Loucy (cell line): ENCODE data around the gene MAPK6.

Source experiments
- H2AFZ ChIP-seq: fragments of 200-600 bp; sonication (generic); 2 replicates; pipeline ENCODE4 v1.6.0; 2016; ENCODE audit warnings: antibody characterized with exemption, mild to moderate bottlenecking, low read length, moderate library complexity
- H3F3A ChIP-seq: fragments of 200-600 bp; 2 replicates; pipeline ENCODE4 v1.6.0; 2016; ENCODE audit warnings: antibody characterized with exemption, low read depth, mild to moderate bottlenecking
- H3K27me3 ChIP-seq: fragments of 200-600 bp; sonication (generic); 2 replicates; pipeline ENCODE4 v1.6.1; 2014; ENCODE audit warnings: low read length, mild to moderate bottlenecking; ENCODE audit not compliant: insufficient read depth, poor library complexity, severe bottlenecking
- H3K36me3 ChIP-seq: fragments of 200-600 bp; sonication (generic); 2 replicates; pipeline ENCODE4 v1.6.1; 2016; ENCODE audit warnings: low read length; ENCODE audit not compliant: insufficient read depth
- H3K4me1 ChIP-seq: fragments of 200-600 bp; sonication (generic); 2 replicates; pipeline ENCODE4 v1.5.1; 2014; ENCODE audit warnings: low read length, mild to moderate bottlenecking; ENCODE audit not compliant: insufficient read depth, poor library complexity, severe bottlenecking
- H3K4me2 ChIP-seq: fragments of 200-600 bp; sonication (generic); 2 replicates; pipeline ENCODE4 v1.6.0; 2014; ENCODE audit warnings: antibody characterized with exemption, low read length, low read depth, mild to moderate bottlenecking; ENCODE audit not compliant: poor library complexity, severe bottlenecking
- H3K4me3 ChIP-seq: fragments of 200-600 bp; sonication (generic); 2 replicates; pipeline ENCODE4 v1.5.1; 2014; ENCODE audit warnings: low read length, mild to moderate bottlenecking, mixed read lengths; ENCODE audit not compliant: poor library complexity, severe bottlenecking
- H3K79me2 ChIP-seq: fragments of 200-600 bp; sonication (generic); 2 replicates; pipeline ENCODE4 v1.6.1; 2014; ENCODE audit warnings: low read length; ENCODE audit not compliant: insufficient read depth
- H3K9ac ChIP-seq: fragments of 200-600 bp; sonication (generic); 2 replicates; pipeline ENCODE4 v1.6.0; 2014; ENCODE audit warnings: mild to moderate bottlenecking, low read depth, low read length, moderate library complexity; ENCODE audit not compliant: poor library complexity, severe bottlenecking
- H3K9me2 ChIP-seq: fragments of 200-600 bp; sonication (generic); replicated peaks from 2 replicates; pipeline ENCODE4 v1.6.1; 2016; ENCODE audit warnings: low read depth, low read length, mixed read lengths
- H3K9me3 ChIP-seq: fragments of 200-600 bp; sonication (generic); 2 replicates; pipeline ENCODE4 v1.6.1; 2014; ENCODE audit warnings: mild to moderate bottlenecking, antibody characterized with exemption, low read length, low read depth; ENCODE audit not compliant: insufficient read depth
- H4K20me1 ChIP-seq: fragments of 200-600 bp; sonication (generic); 2 replicates; pipeline ENCODE4 v1.6.0; 2014; ENCODE audit warnings: antibody characterized with exemption, low read length, mild to moderate bottlenecking; ENCODE audit not compliant: insufficient read depth, poor library complexity, severe bottlenecking
- CTCF ChIP-seq: fragments of 200-600 bp; sonication (generic); conservative IDR thresholded peaks from 2 replicates; pipeline ENCODE4 v1.5.1; 2014; ENCODE audit warnings: mild to moderate bottlenecking, antibody characterized with exemption, low read length
- EZH2phosphoT487 ChIP-seq: fragments of 200-600 bp; IDR thresholded peaks from 2 replicates; pipeline ENCODE4 v1.6.1; 2018; ENCODE audit warnings: antibody characterized with exemption, mild to moderate bottlenecking, moderate library complexity, borderline replicate concordance

MAPK6 gene

GRCh38 chr15:51973775-51974174 lies 45.2 kb upstream of the MAPK6 start:
- H4K20me1 ChIP-seq, result peaks cover 12% of the 10 kb centered on the region
- peaks cover 11% of the 10 kb centered on the region for H3K4me1 ChIP-seq
- H3K4me2 ChIP-seq, result no peak overlapping the region
- H3K4me3 ChIP-seq, result no peak overlapping the region
- no peaks in the 10 kb centered on the region for H3K36me3 ChIP-seq
- H3F3A ChIP-seq, result no peaks in the 10 kb centered on the region
- H3K79me2 ChIP-seq, result peaks cover 34% of the 10 kb centered on the region
- no peaks in the 10 kb centered on the region for H3K9me2 ChIP-seq
- H2AFZ ChIP-seq, result no peak overlapping the region
- no peak overlapping the region for H3K9ac ChIP-seq
- no peaks in the 10 kb centered on the region for H3K27me3 ChIP-seq
- TF ChIP-seq EZH2phosphoT487 (no peak), CTCF (no peak)
- H3K9me3 ChIP-seq, result no peaks in the 10 kb centered on the region

- no peaks in the 10 kb centered on the region for H3K9me2 ChIP-seq
- no peaks in the 10 kb centered on the region for H3K27me3 ChIP-seq
- H3K4me3 ChIP-seq, result peak overlapping the region; percentile 76
- no peaks in the 10 kb centered on the region for H3K79me2 ChIP-seq
- peaks cover 19% of the 10 kb centered on the region for H3K4me1 ChIP-seq
- H3K9me3 ChIP-seq, result no peaks in the 10 kb centered on the region
- TF ChIP-seq CTCF (peak; percentile 90), EZH2phosphoT487 (no peak)
- H3K4me2 ChIP-seq, result peak overlapping the region; percentile 84
- no peaks in the 10 kb centered on the region for H3K36me3 ChIP-seq
- H3F3A ChIP-seq, result peaks cover 8% of the 10 kb centered on the region
- H4K20me1 ChIP-seq, result no peaks in the 10 kb centered on the region
- H3K9ac ChIP-seq, result peak overlapping the region; percentile 88
- H2AFZ ChIP-seq, result peak overlapping the region; percentile 77
These were observed 36.8 kb upstream of the MAPK6 start for GRCh38 chr15:51982013-51982769.

GRCh38 chr15:51982770-51983103 lies 36.3 kb upstream of the MAPK6 start:
- Histone ChIP-seq H3K4me1 (peaks cover 19% of the 10 kb centered on the region), H3K4me3 (peak overlapping the region; percentile 76), H3K9ac (peak overlapping the region; percentile 54), H3K9me2 (no peaks in the 10 kb centered on the region), H3F3A (peaks cover 8% of the 10 kb centered on the region), H3K36me3 (no peaks in the 10 kb centered on the region), H4K20me1 (no peaks in the 10 kb centered on the region), H2AFZ (peak overlapping the region; percentile 42; the same call in 1 of the 2 replicates), H3K9me3 (no peaks in the 10 kb centered on the region), H3K4me2 (peak overlapping the region; percentile 84), H3K79me2 (no peaks in the 10 kb centered on the region), H3K27me3 (no peaks in the 10 kb centered on the region)
- TF ChIP-seq CTCF, result no peak
